Activated naive CD4-positive, alpha-beta T cell treated with anti-CD3 and anti-CD28 coated beads, Interleukin-2, amount 50 U/mL, for 72 hours (primary cell): Measurements from ENCODE around the gene DPEP2NB. TPM values are rescaled to one million over a fixed set of nuclear protein-coding genes. Genes with fewer than 3 reads are reported as not detected.
"Not testable (repeated sequence)": the region's sequence is repeated elsewhere in the genome, so short reads cannot be mapped to it uniquely, and the experiment has no call there.

Source experiments
- ATAC-seq, 2 donors: fragments of 150-1000 bp; cut with Tn5 transposase; 2 replicates each; pipeline ENCODE4 v1.10.0; 2021; ENCODE audit warnings: mild to moderate bottlenecking in 2 of 2, moderate library complexity in 2 of 2
- DNase-seq, 2 donors: peaks; one replicate each; pipeline ENCODE4 v3.0.0; 2021 to 2022; ENCODE audit warnings: low spot score in 2 of 2
- H3K27ac Mint-ChIP-seq, 2 donors: one replicate each; pipeline ENCODE4 v1.8.0; 2022; ENCODE audit warnings: mild to moderate bottlenecking in 2 of 2, mixed read lengths in 2 of 2
- H3K36me3 Mint-ChIP-seq, 2 donors: one replicate each; pipeline ENCODE4 v1.8.0; 2022; ENCODE audit warnings: mixed read lengths in 2 of 2
- H3K9me3 Mint-ChIP-seq, 2 donors: one replicate each; pipeline ENCODE4 v1.8.0; 2022; ENCODE audit warnings: mixed read lengths in 2 of 2
- total RNA-seq, 2 donors: library from RNA; stranded (reverse); gene quantifications; one replicate each; pipeline ENCODE4 v1.2.3, GENCODE V29; 2022

Gene DPEP2NB
- total RNA-seq: not detected

GRCh38 chr16:68015681-68016080 lies at the start of gene DPEP2NB:
TSS of gene DPEP2NB (minus strand) at chr16:68015911. CDS start at chr16:68015770, 141 bp downstream.
- DNase-seq (no peak), ATAC-seq (no peak)
- Mint-ChIP-seq H3K9me3 (no peaks in the 10 kb centered on the region), H3K27ac (no peak within 1 kb of the TSS), H3K36me3 (no peaks in the 10 kb centered on the region)

GRCh38 chr16:68064791-68065365 lies 49.2 kb upstream of the DPEP2NB start:
- ATAC-seq: peak; percentile 80 to 85
- peak overlapping the region; percentile 83 to 85 for H3K27ac Mint-ChIP-seq
- H3K36me3 Mint-ChIP-seq: peaks cover 19 to 28% of the 10 kb centered on the region in 2 donors
- peak; percentile 72 to 75 for DNase-seq
- no peaks in the 10 kb centered on the region for H3K9me3 Mint-ChIP-seq

GRCh38 chr16:68062910-68063393 lies 47.2 kb upstream of the DPEP2NB start:
- peak overlapping the region; percentile 68 to 90 for H3K27ac Mint-ChIP-seq
- peaks cover 19 to 40% of the 10 kb centered on the region in 2 donors for H3K36me3 Mint-ChIP-seq
- DNase-seq: peak in 1 of 2 donors; percentile 55
- ATAC-seq: peak; percentile 66 to 76
- no peaks in the 10 kb centered on the region for H3K9me3 Mint-ChIP-seq

GRCh38 chr16:68061396-68061795 lies 45.7 kb upstream of the DPEP2NB start:
- DNase-seq (peak in 1 of 2 donors; percentile 23), ATAC-seq (no peak)
- Mint-ChIP-seq H3K9me3 (no peaks in the 10 kb centered on the region), H3K27ac (peak overlapping the region; percentile 71 to 72), H3K36me3 (peaks cover 22 to 40% of the 10 kb centered on the region in 2 donors)

- no peak for DNase-seq
- Mint-ChIP-seq H3K36me3 (peaks cover 18 to 40% of the 10 kb centered on the region in 2 donors), H3K27ac (peak overlapping the region in 1 of 2 donors; percentile 62), H3K9me3 (no peaks in the 10 kb centered on the region)
- ATAC-seq: no peak
Observed at GRCh38 chr16:68059804-68060203, 44.1 kb upstream of the DPEP2NB start.

GRCh38 chr16:68055395-68055794 lies 39.7 kb upstream of the DPEP2NB start:
- Mint-ChIP-seq H3K9me3 (no peaks in the 10 kb centered on the region), H3K27ac (no peak overlapping the region), H3K36me3 (peaks cover 16 to 33% of the 10 kb centered on the region in 2 donors)
- DNase-seq (no peak), ATAC-seq (no peak)

GRCh38 chr16:68049449-68049848 lies 33.7 kb upstream of the DPEP2NB start:
- DNase-seq (no peak), ATAC-seq (no peak)
- no peaks in the 10 kb centered on the region for H3K9me3 Mint-ChIP-seq
- no peak overlapping the region for H3K27ac Mint-ChIP-seq
- H3K36me3 Mint-ChIP-seq: peaks cover 9 to 15% of the 10 kb centered on the region in 2 donors

- peaks cover 9 to 10% of the 10 kb centered on the region in 2 donors for H3K36me3 Mint-ChIP-seq
- H3K9me3 Mint-ChIP-seq: no peaks in the 10 kb centered on the region
- H3K27ac Mint-ChIP-seq: peak overlapping the region in 1 of 2 donors; percentile 72
- no peak for ATAC-seq
- no peak for DNase-seq
Observed at GRCh38 chr16:68047987-68048386, 32.3 kb upstream of the DPEP2NB start.

GRCh38 chr16:68046106-68046505 lies 30.4 kb upstream of the DPEP2NB start:
- DNase-seq (no peak), ATAC-seq (no peak)
- Mint-ChIP-seq H3K9me3 (no peaks in the 10 kb centered on the region), H3K27ac (peak overlapping the region in 1 of 2 donors; percentile 31), H3K36me3 (peaks cover 0 to 10% of the 10 kb centered on the region in 2 donors)

GRCh38 chr16:68041783-68042182 lies 26.1 kb upstream of the DPEP2NB start:
- no peak overlapping the region for H3K27ac Mint-ChIP-seq
- ATAC-seq: no peak

GRCh38 chr16:68040506-68041288 lies 25.0 kb upstream of the DPEP2NB start:
- ATAC-seq (peak; percentile 99), DNase-seq (peak; percentile 86 to 92)
- H3K9me3 Mint-ChIP-seq: no peaks in the 10 kb centered on the region
- peak overlapping the region in 1 of 2 donors; percentile 74 for H3K27ac Mint-ChIP-seq
- H3K36me3 Mint-ChIP-seq: peaks cover 6% of the 10 kb centered on the region in 2 donors

More at GRCh38 chr16:68041783-68042182, 26.1 kb upstream of the DPEP2NB start:
- H3K36me3 Mint-ChIP-seq: peaks cover 6% of the 10 kb centered on the region in 2 donors
- H3K9me3 Mint-ChIP-seq: no peaks in the 10 kb centered on the region
- DNase-seq: no peak

GRCh38 chr16:68037841-68038597 lies 22.3 kb upstream of the DPEP2NB start:
- no peak for ATAC-seq
- Mint-ChIP-seq H3K27ac (peak overlapping the region in 1 of 2 donors; percentile 35), H3K9me3 (no peaks in the 10 kb centered on the region), H3K36me3 (peaks cover 6% of the 10 kb centered on the region in 2 donors)
- no peak for DNase-seq

GRCh38 chr16:68035227-68035626 lies 19.5 kb upstream of the DPEP2NB start:
- Mint-ChIP-seq H3K36me3 (peaks cover 6% of the 10 kb centered on the region in 2 donors), H3K9me3 (no peaks in the 10 kb centered on the region), H3K27ac (peak overlapping the region; percentile 38 to 41)
- ATAC-seq (no peak), DNase-seq (no peak)

- no peak for ATAC-seq
- Mint-ChIP-seq H3K36me3 (peaks cover 4 to 6% of the 10 kb centered on the region in 2 donors), H3K9me3 (no peaks in the 10 kb centered on the region), H3K27ac (no peak overlapping the region)
- no peak for DNase-seq
Observed at GRCh38 chr16:68033101-68033500, 17.4 kb upstream of the DPEP2NB start.

GRCh38 chr16:68031951-68032350 lies 16.2 kb upstream of the DPEP2NB start:
- Mint-ChIP-seq H3K9me3 (no peaks in the 10 kb centered on the region), H3K27ac (peak overlapping the region; percentile 64 to 90), H3K36me3 (no peaks in the 10 kb centered on the region)
- ATAC-seq (peak; percentile 52 to 93), DNase-seq (no peak)

GRCh38 chr16:68030108-68030507 lies 14.4 kb upstream of the DPEP2NB start:
- peak overlapping the region in 1 of 2 donors; percentile 22 for H3K27ac Mint-ChIP-seq
- not testable (repeated sequence) for H3K9me3 Mint-ChIP-seq, ATAC-seq, H3K36me3 Mint-ChIP-seq, DNase-seq

- no peak for ATAC-seq
- Mint-ChIP-seq H3K36me3 (peaks cover under 1% of the 10 kb centered on the region in 2 donors), H3K9me3 (no peaks in the 10 kb centered on the region), H3K27ac (no peak overlapping the region)
- DNase-seq: no peak
Observed at GRCh38 chr16:68028996-68029395, 13.3 kb upstream of the DPEP2NB start.
